22Rv1 (cell line): ENCODE data around the gene CLEC2L.

Source experiments
- H3K27ac ChIP-seq: fragments of 450-650 bp; 2 replicates; pipeline ENCODE4 v1.5.1; 2017
- CTCF ChIP-seq: fragments of 450-650 bp; IDR thresholded peaks from 2 replicates; pipeline ENCODE4 v1.5.1; 2017; ENCODE audit warnings: mild to moderate bottlenecking
- ZFX ChIP-seq: fragments of 450-650 bp; IDR thresholded peaks from 2 replicates; pipeline ENCODE4 v1.6.1; 2017; ENCODE audit warnings: antibody characterized with exemption, borderline replicate concordance

The CLEC2L gene

GRCh38 chr7:139532636-139533155, 9.2 kb downstream of the CLEC2L start:
- H3K27ac ChIP-seq: no peak overlapping the region
- TF ChIP-seq ZFX (no peak), CTCF (no peak)

GRCh38 chr7:139534096-139534495, 10.6 kb downstream of the CLEC2L start:
- H3K27ac ChIP-seq: no peak overlapping the region
- no peak for TF ChIP-seq ZFX
- no peak for TF ChIP-seq CTCF

DNA sequence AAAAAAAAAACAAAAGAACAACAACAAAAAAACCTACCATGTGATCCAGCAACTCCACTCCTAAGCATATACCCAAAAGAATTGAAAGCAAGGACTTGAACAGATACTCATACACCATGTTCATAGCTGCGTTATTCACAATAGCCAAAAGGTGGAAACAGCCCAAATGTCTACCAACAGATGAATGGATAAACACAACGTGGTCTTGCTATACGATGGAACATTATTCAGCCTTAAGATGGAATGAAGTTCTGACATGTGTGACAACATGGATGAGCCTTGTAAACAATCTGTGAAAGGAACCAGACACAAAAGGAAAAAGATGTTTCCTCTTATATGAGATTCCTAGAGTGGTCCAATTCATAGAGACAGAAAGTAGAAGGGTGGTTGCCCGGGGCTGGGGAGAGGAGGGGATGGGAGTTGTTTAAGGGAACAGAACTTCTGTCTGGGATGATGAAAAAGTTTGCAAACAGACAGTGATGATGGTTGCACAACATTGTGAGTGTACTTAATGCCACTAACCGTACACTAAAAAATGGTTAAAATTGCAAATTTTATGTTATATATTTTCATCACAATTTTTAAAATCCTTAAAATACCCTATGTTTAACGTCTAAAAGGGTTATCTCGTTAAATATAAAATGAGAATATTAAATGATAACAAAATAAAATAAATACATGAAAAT, 11.6 kb downstream of the CLEC2L start:
- no peak overlapping the region for H3K27ac ChIP-seq
- TF ChIP-seq ZFX (no peak), CTCF (no peak)

- TF ChIP-seq CTCF (no peak), ZFX (no peak)
- H3K27ac ChIP-seq: no peak overlapping the region
Observed at GRCh38 chr7:139536152-139536551, 12.7 kb downstream of the CLEC2L start.

- no peak for TF ChIP-seq ZFX
- no peak for TF ChIP-seq CTCF
- H3K27ac ChIP-seq: no peak overlapping the region
Observed at GRCh38 chr7:139538881-139539635, 15.6 kb downstream of the CLEC2L start.

- TF ChIP-seq ZFX: no peak
- TF ChIP-seq CTCF: no peak
Observed at GRCh38 chr7:139540203-139540602, 16.7 kb downstream of the CLEC2L start.

More at GRCh38 chr7:139540203-139540602, 16.7 kb downstream of the CLEC2L start:
- H3K27ac ChIP-seq: no peak overlapping the region
